Endothelial cell of umbilical vein (primary cell): ENCODE results near the gene DNAAF5. TPM values are rescaled to one million over a fixed set of nuclear protein-coding genes. Genes with fewer than 3 reads are reported as not detected.

Source experiments
- BruUV-seq: library from RNA; stranded (reverse); fragments of 400-500 nt; replicated peaks from 2 replicates; lab custom pipeline; 2021; lab: Mats Ljungman, UMichigan
- CTCF ChIA-PET: fragments of 300-600, 350-600 bp; sonication (Branson Sonifier 250); formaldehyde crosslinking; loops from one replicate; lab custom pipeline; 2021; ENCODE audit warnings: antibody characterized with exemption, inconsistent platforms; lab: Charles Lee
- POLR2A ChIA-PET: fragments of 300-600, 350-600 bp; sonication (Branson Sonifier 250); formaldehyde crosslinking; loops from one replicate; lab custom pipeline; 2021; ENCODE audit warnings: antibody characterized with exemption, inconsistent platforms; lab: Charles Lee
- DNase-seq: peaks from one replicate; pipeline ENCODE4 v3.0.0-alpha.2; 2011; ENCODE audit warnings: low read depth, low spot score
- FAIRE-seq: peaks from 2 replicates; lab custom pipeline; 2011; peaks lifted over from hg19 to GRCh38; lab: Jason Lieb, UNC
- H2AFZ ChIP-seq: 2 replicates; pipeline ENCODE4 v1.6.0; 2012; ENCODE audit warnings: low read depth, low read length, control low read depth, inconsistent platforms
- H3K27ac ChIP-seq: 2 replicates; pipeline ENCODE4 v1.5.1; 2011; ENCODE audit warnings: low read depth, mild to moderate bottlenecking, control low read depth, low read length, moderate library complexity; ENCODE audit not compliant: insufficient read depth
- H3K27me3 ChIP-seq, 2 experiments: 2 replicates each; pipeline versions ENCODE4 v1.6.0 to v1.6.1; 2011; ENCODE audit warnings: low read length in 2 of 2, mixed read lengths in 1 of 2; ENCODE audit not compliant: control insufficient read depth in 2 of 2, insufficient read depth in 2 of 2
- H3K36me3 ChIP-seq, 2 experiments: 2 replicates in 1 of 2; 3 replicates in 1 of 2; pipeline ENCODE4 v1.5.1; 2011; ENCODE audit warnings: low read length in 2 of 2, mild to moderate bottlenecking in 1 of 2, moderate library complexity in 1 of 2; ENCODE audit not compliant: control insufficient read depth in 2 of 2, insufficient read depth in 2 of 2; ENCODE audit errors: extremely low read depth in 1 of 2
- H3K4me1 ChIP-seq: 3 replicates; pipeline ENCODE4 v1.5.1; 2011; ENCODE audit warnings: mild to moderate bottlenecking, low read length; ENCODE audit not compliant: control insufficient read depth, insufficient read depth; ENCODE audit errors: extremely low read depth
- H3K4me2 ChIP-seq: 2 replicates; pipeline ENCODE4 v1.6.1; 2011; ENCODE audit warnings: low read length, control low read depth, mixed read lengths; ENCODE audit not compliant: insufficient read depth
- H3K4me3 ChIP-seq, 3 experiments: fragments of 200-600 bp in 1 of 3; sonication (generic), shearing (Covaris generic) in 1 of 3; replicated peaks in 1 of 3; 2 replicates each; pipeline ENCODE4 v1.5.1; 2011 to 2016; ENCODE audit warnings: control low read depth in 3 of 3, low read length in 3 of 3, mild to moderate bottlenecking in 2 of 3, inconsistent platforms in 1 of 3, low read depth in 1 of 3, moderate library complexity in 1 of 3; ENCODE audit not compliant: insufficient read depth in 1 of 3
- H3K79me2 ChIP-seq: 2 replicates; pipeline ENCODE4 v1.6.0; 2012; ENCODE audit warnings: low read length, inconsistent platforms; ENCODE audit not compliant: control insufficient read depth, insufficient read depth
- H3K9ac ChIP-seq: replicated peaks from 2 replicates; pipeline ENCODE3; 2011; ENCODE audit warnings: low read length, control low read depth; ENCODE audit not compliant: insufficient read depth; ENCODE audit errors: extremely low read depth
- H3K9me1 ChIP-seq: replicated peaks from 3 replicates; pipeline ENCODE4 v1.6.0; 2011; ENCODE audit warnings: mild to moderate bottlenecking, low read length; ENCODE audit not compliant: control insufficient read depth, insufficient read depth; ENCODE audit errors: extremely low read depth
- H3K9me3 ChIP-seq: replicated peaks from 2 replicates; pipeline ENCODE4 v1.5.1; 2012; ENCODE audit warnings: low read length, inconsistent platforms; ENCODE audit not compliant: control insufficient read depth, insufficient read depth
- H4K20me1 ChIP-seq: replicated peaks from 2 replicates; pipeline ENCODE3; 2011; ENCODE audit warnings: mild to moderate bottlenecking, low read length; ENCODE audit not compliant: control insufficient read depth, insufficient read depth; ENCODE audit errors: extremely low read depth
- CTCF ChIP-seq, 2 donors: IDR thresholded peaks; 1 replicate in 1 of 2; 2 replicates in 1 of 2; pipeline ENCODE4 v1.5.1; 2011; ENCODE audit warnings: low read length in 2 of 2, mild to moderate bottlenecking in 2 of 2, moderate library complexity in 2 of 2, control low read depth in 1 of 2, inconsistent platforms in 1 of 2, low read depth in 1 of 2; ENCODE audit not compliant: insufficient read depth in 1 of 2; ENCODE audit errors: extremely low read depth in 1 of 2
- EZH2 ChIP-seq: IDR thresholded peaks from 2 replicates; pipeline ENCODE4 v1.6.1; 2012; ENCODE audit warnings: borderline replicate concordance, low read depth, mild to moderate bottlenecking, moderate library complexity, low read length, inconsistent platforms; ENCODE audit not compliant: severe bottlenecking
- FOS ChIP-seq: IDR thresholded peaks from 2 replicates; pipeline ENCODE4 v1.6.1; 2011; ENCODE audit warnings: mild to moderate bottlenecking, low read length, moderate library complexity, borderline replicate concordance; ENCODE audit not compliant: insufficient read depth
- GATA2 ChIP-seq: IDR thresholded peaks from 2 replicates; pipeline ENCODE4 v1.7.0; 2011; ENCODE audit warnings: low read depth, mild to moderate bottlenecking, moderate library complexity, mixed read lengths, low read length; ENCODE audit not compliant: insufficient read length, insufficient read depth
- JUN ChIP-seq: IDR thresholded peaks from 2 replicates; pipeline ENCODE4 v1.6.1; 2011; ENCODE audit warnings: borderline replicate concordance, low read depth; ENCODE audit not compliant: insufficient read length, insufficient read depth
- MAX ChIP-seq: IDR thresholded peaks from 2 replicates; pipeline ENCODE4 v1.6.1; 2011; ENCODE audit not compliant: insufficient read depth, insufficient read length
- MYC ChIP-seq: IDR thresholded peaks from one replicate; pipeline ENCODE4 v1.6.1; 2011; ENCODE audit warnings: mild to moderate bottlenecking, low read depth, low read length
- POLR2A ChIP-seq: IDR thresholded peaks from 2 replicates; pipeline ENCODE4 v1.6.1; 2012; ENCODE audit warnings: low read depth, mild to moderate bottlenecking, control low read depth, low read length
- POLR2AphosphoS5 ChIP-seq: IDR thresholded peaks from 2 replicates; pipeline ENCODE4 v1.6.1; 2012; ENCODE audit warnings: low read depth, mild to moderate bottlenecking, control low read depth, low read length, moderate library complexity; ENCODE audit not compliant: insufficient read depth
- dilution Hi-C: fragments of 300-500 bp; cut with MboI; formaldehyde crosslinking; loops from one replicate; pipeline ENCODE4 v1.15.0; 2019; ENCODE audit warnings: low sequenced_read_pairs; ENCODE audit not compliant: extremely low pct_ligation_motif_present
- intact Hi-C: fragments of 100-400 bp; cut with micrococcal nuclease; formaldehyde crosslinking; loops from one replicate; pipeline ENCODE4 v1.10.0; 2022
- polyA plus RNA-seq, 4 experiments: library from polyadenylated mRNA; depleted of rRNA in 3 of 4; stranded (reverse) in 3 of 4; unstranded in 1 of 4; fragments of >200 nt; gene quantifications; 2 replicates each; pipeline versions ENCODE4 v1.2.1 to v1.2.3, GENCODE V29; 2011 to 2012; ENCODE audit warnings: missing spikeins in 1 of 4
- total RNA-seq: library from RNA; stranded (reverse); gene quantifications from 2 replicates; pipeline ENCODE4 v1.2.3, GENCODE V29; 2021

Gene DNAAF5
- total and polyA plus RNA-seq, 2 donors (not counting 3 experiments of a cell fraction or from before 2014, with no cell fraction given) = 49.3 to 65.5 TPM

- no peaks in the 10 kb centered on the region for H3K79me2 ChIP-seq
- H3K4me3 ChIP-seq = no peak overlapping the region
- dilution Hi-C loops = no loop called here
- no peaks in the 10 kb centered on the region for H3K27me3 ChIP-seq
- intact Hi-C loops = no loop called here
- no peaks in the 10 kb centered on the region for H4K20me1 ChIP-seq
- CTCF ChIA-PET = no interaction called here
- TF ChIP-seq MYC (no peak), POLR2A (no peak), POLR2AphosphoS5 (no peak), GATA2 (no peak), EZH2 (no peak), FOS (no peak), JUN (no peak), MAX (no peak), CTCF (IDR thresholded peaks at IDR 0.05; ENCODE audit: extremely low read depth in 1 of 2, insufficient read depth in 1 of 2, low read depth in 1 of 2, low read length in 2 of 2) (no peak)
- H3K36me3 ChIP-seq = peaks cover 5 to 49% of the 10 kb centered on the region in 2 experiments
- H3K9ac ChIP-seq = no peak overlapping the region
- H3K9me1 ChIP-seq = no peaks in the 10 kb centered on the region
- H3K4me2 ChIP-seq = no peak overlapping the region
- POLR2A ChIA-PET = no interaction called here
- FAIRE-seq (no peak), DNase-seq (no peak)
- H2AFZ ChIP-seq = no peak overlapping the region
- no peak overlapping the region for H3K27ac ChIP-seq
- no peaks in the 10 kb centered on the region for H3K9me3 ChIP-seq
- no TSS peak for BruUV-seq
- no peaks in the 10 kb centered on the region for H3K4me1 ChIP-seq
Observed at GRCh38 chr7:757741-758163, 31.3 kb downstream of the DNAAF5 start.
